Body of pancreas (tissue), 4 donors: ENCODE data around the gene EFCAB14. TPM values are rescaled to one million over a fixed set of nuclear protein-coding genes. Genes with fewer than 3 reads are reported as not detected.

Experiments used
- ATAC-seq: fragments of 150-250 bp; one replicate; pipeline ENCODE4 v1.9.1; 2016
- DNase-seq, 4 donors: peaks; one replicate each; pipeline ENCODE4 v3.0.0-alpha.2; 2019
- H3K27ac ChIP-seq, 4 donors: fragments of 200-600 bp; sonication (generic); 1 replicate in 3 of 4; 2 replicates in 1 of 4; pipeline versions ENCODE4 v1.5.1 to v1.6.1; 2016 to 2019; ENCODE audit warnings: mild to moderate bottlenecking in 1 of 4, mixed read lengths in 1 of 4, moderate library complexity in 1 of 4
- H3K27me3 ChIP-seq, 2 donors: fragments of 200-600 bp; sonication (generic); one replicate each; pipeline ENCODE4 v1.6.0; 2016; ENCODE audit warnings: mild to moderate bottlenecking in 1 of 2
- H3K36me3 ChIP-seq, 2 donors: fragments of 200-600 bp; sonication (generic); replicated peaks in 1 of 2; 2 replicates each; pipeline ENCODE4 v1.5.1; 2016; ENCODE audit warnings: low read depth in 2 of 2; ENCODE audit not compliant: insufficient read depth in 1 of 2
- H3K4me1 ChIP-seq: fragments of 200-600 bp; sonication (generic); one replicate; pipeline ENCODE4 v1.6.0; 2016
- H3K4me3 ChIP-seq, 2 donors: fragments of 200-600 bp; sonication (generic); 1 replicate in 1 of 2; 2 replicates in 1 of 2; pipeline ENCODE4 v1.5.1; 2016 to 2019
- H3K9me3 ChIP-seq, 3 donors: fragments of 200-600 bp; sonication (generic); 1 replicate in 2 of 3; 2 replicates in 1 of 3; pipeline ENCODE4 v1.5.1; 2016
- POLR2A ChIP-seq, 3 donors: fragments of 450-650 bp; IDR thresholded peaks; one replicate each; pipeline ENCODE4 v1.6.1; 2016; ENCODE audit warnings: antibody characterized with exemption in 3 of 3, mild to moderate bottlenecking in 2 of 3
- WGBS, 2 donors: methylation state at CpG; one replicate each; pipeline ENCODE4 v1.1.5; 2017; 5-methylcytosine and 5-hydroxymethylcytosine counted together
- intact Hi-C: fragments of 100-400 bp; cut with DNase I; formaldehyde crosslinking; loops from one replicate; pipeline ENCODE4 v1.15.1; 2023
- total RNA-seq, 2 donors: library from RNA; depleted of rRNA; stranded (reverse); fragments of >200 nt; gene quantifications; one replicate each; pipeline ENCODE4 v1.1.0, GENCODE V29; 2016
- TF ChIP-seq, protein P1 (sequence below), 7 experiments: fragments of 450-650 bp in 4 of 7; fragments of 200-600 bp in 3 of 7; sonication (generic) in 3 of 7; IDR thresholded peaks; one replicate each; pipeline ENCODE4 v1.5.1; 2016 to 2019; ENCODE audit warnings: antibody characterized with exemption in 7 of 7

EFCAB14 gene
- total RNA-seq, 2 donors from 2014 or later = 36.9 to 40.7 TPM

DNA sequence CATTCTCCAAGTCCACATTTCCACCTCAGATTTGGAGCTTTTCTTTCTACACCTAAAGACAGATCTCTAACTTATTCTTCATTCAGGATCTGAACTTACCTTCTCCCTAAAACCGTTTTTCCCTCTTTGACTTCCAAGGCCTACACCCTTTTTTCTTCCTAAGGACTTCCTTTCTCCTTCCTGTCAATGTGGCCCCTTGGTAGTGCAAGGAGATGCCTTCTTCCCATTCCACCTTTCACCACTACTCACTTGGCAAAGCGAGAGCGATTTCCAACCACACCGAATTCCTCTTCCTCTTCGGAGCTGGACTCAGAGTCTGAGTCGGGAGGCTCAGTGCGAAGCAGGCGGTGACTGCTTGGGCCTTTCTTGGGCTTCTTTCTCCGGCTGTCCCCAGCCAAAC, 1.3 kb downstream of the EFCAB14 start:
- Histone ChIP-seq H3K36me3 (no peaks in the 10 kb centered on the region), H3K4me3 (peak overlapping the region in 1 of 2 donors; percentile 77), H3K27ac (peak overlapping the region in 3 of 4 donors; percentile 16 to 87 (median 75)), H3K27me3 (no peaks in the 10 kb centered on the region), H3K4me1 (peaks cover 53% of the 10 kb centered on the region), H3K9me3 (no peaks in the 10 kb centered on the region)
- 38 to 42% methylated on average over 9 of the region's 9 CpGs for WGBS, 2 donors
- TF ChIP-seq, protein P1, sequence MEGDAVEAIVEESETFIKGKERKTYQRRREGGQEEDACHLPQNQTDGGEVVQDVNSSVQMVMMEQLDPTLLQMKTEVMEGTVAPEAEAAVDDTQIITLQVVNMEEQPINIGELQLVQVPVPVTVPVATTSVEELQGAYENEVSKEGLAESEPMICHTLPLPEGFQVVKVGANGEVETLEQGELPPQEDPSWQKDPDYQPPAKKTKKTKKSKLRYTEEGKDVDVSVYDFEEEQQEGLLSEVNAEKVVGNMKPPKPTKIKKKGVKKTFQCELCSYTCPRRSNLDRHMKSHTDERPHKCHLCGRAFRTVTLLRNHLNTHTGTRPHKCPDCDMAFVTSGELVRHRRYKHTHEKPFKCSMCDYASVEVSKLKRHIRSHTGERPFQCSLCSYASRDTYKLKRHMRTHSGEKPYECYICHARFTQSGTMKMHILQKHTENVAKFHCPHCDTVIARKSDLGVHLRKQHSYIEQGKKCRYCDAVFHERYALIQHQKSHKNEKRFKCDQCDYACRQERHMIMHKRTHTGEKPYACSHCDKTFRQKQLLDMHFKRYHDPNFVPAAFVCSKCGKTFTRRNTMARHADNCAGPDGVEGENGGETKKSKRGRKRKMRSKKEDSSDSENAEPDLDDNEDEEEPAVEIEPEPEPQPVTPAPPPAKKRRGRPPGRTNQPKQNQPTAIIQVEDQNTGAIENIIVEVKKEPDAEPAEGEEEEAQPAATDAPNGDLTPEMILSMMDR (IDR thresholded peaks at IDR 0.05) = no peak
- DNase-seq (no peak), ATAC-seq (no peak)
- intact Hi-C loops = no loop called here

DNA sequence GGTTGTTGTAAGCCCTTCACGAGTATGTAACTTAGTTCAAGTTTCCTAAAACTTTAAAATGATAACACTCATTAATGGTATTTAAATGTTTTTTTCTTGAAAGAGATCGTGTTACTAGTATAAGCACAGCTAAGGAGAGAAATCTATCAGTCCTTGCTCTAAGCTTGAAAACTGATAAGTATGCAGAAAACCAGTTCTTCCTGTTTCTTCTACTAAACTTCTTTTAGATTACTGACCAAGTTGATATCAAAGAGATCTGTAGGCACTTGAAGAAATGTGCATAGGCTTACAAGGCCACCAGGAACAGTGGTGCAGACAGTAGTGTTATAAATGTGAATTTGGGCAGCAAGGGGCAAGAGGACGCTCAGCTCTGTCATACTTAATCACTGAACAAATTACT, 3.9 kb downstream of the EFCAB14 start:
- WGBS, 2 donors = 20 to 36% methylated on average over 3 of the region's 3 CpGs
- peak overlapping the region in 3 of 4 donors; percentile 10 to 33 (median 20) for H3K27ac ChIP-seq
- H3K4me3 ChIP-seq = no peak overlapping the region

DNA sequence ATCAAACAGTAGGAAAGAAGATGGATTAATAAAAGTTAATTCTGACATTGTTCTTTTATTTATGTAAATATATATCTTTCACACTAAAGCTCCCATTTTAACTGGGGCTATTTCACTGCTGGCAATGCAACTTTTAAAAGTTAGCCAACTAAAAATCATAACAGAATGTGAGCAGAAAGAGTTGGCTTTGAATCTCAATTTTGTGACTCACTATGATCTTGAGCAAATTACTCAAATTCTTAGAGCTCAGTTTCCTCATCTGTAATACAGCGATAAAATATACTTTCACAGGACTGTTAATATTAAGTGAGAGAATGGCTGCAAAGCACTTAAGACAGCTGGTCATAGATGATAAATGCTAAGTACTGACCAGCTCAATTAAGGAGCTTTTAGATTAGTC, 10.8 kb downstream of the EFCAB14 start:
- peaks cover 7% of the 10 kb centered on the region for H3K4me1 ChIP-seq
- ATAC-seq (no peak), DNase-seq (no peak)
- peaks cover 6 to 19% of the 10 kb centered on the region in 2 donors for H3K36me3 ChIP-seq
- H3K27me3 ChIP-seq = no peaks in the 10 kb centered on the region
- no peak overlapping the region for H3K27ac ChIP-seq
- intact Hi-C loops = no loop called here
- 96 to 100% methylated on average over 1 of the region's 1 CpG for WGBS, 2 donors
- H3K9me3 ChIP-seq = no peaks in the 10 kb centered on the region
- TF ChIP-seq POLR2A (IDR thresholded peaks at IDR 0.05) = no peak
- TF ChIP-seq, protein P1 (IDR thresholded peaks at IDR 0.05) = no peak
- no peak overlapping the region for H3K4me3 ChIP-seq

More for the DNA sequence above, 3.9 kb downstream of the EFCAB14 start:
- H3K27me3 ChIP-seq = no peaks in the 10 kb centered on the region
- no peaks in the 10 kb centered on the region for H3K9me3 ChIP-seq
- no peak for DNase-seq
- intact Hi-C loops = no loop called here
- H3K36me3 ChIP-seq = no peaks in the 10 kb centered on the region
- peaks cover 52% of the 10 kb centered on the region for H3K4me1 ChIP-seq
- TF ChIP-seq, protein P1 (IDR thresholded peaks at IDR 0.05) = no peak
- TF ChIP-seq POLR2A (IDR thresholded peaks at IDR 0.05) = no peak
- ATAC-seq = no peak

DNA sequence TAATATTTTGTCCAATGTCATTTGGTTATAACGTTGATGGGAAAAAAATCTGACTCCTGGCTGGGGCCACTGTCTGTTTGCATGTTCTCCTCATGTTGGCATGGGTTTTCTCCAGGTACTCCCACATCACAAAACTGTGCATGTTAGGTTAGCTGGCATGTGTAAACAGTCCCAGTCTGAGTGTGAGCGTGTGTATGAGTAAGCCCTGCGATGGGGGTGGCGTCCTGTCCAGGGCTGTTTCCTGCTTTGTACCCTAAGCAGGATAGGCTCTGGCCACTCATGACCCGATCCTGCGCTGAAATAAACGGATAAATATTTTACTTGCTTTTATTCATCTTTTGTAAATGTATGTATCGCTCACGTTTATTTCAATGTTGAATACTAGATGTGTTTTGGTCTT, 13.5 kb downstream of the EFCAB14 start:
- no peak for TF ChIP-seq POLR2A (IDR thresholded peaks at IDR 0.05)
- TF ChIP-seq, protein P1 (IDR thresholded peaks at IDR 0.05) = no peak
- WGBS, 2 donors = 81 to 83% methylated on average over 9 of the region's 9 CpGs
- intact Hi-C loops = no loop called here
- Histone ChIP-seq H3K4me1 (peaks cover 7% of the 10 kb centered on the region), H3K4me3 (no peak overlapping the region), H3K27me3 (no peaks in the 10 kb centered on the region), H3K36me3 (peaks cover 6 to 19% of the 10 kb centered on the region in 2 donors), H3K9me3 (no peaks in the 10 kb centered on the region), H3K27ac (no peak overlapping the region)
- DNase-seq (peak in 1 of 4 donors; percentile 42), ATAC-seq (no peak)

DNA sequence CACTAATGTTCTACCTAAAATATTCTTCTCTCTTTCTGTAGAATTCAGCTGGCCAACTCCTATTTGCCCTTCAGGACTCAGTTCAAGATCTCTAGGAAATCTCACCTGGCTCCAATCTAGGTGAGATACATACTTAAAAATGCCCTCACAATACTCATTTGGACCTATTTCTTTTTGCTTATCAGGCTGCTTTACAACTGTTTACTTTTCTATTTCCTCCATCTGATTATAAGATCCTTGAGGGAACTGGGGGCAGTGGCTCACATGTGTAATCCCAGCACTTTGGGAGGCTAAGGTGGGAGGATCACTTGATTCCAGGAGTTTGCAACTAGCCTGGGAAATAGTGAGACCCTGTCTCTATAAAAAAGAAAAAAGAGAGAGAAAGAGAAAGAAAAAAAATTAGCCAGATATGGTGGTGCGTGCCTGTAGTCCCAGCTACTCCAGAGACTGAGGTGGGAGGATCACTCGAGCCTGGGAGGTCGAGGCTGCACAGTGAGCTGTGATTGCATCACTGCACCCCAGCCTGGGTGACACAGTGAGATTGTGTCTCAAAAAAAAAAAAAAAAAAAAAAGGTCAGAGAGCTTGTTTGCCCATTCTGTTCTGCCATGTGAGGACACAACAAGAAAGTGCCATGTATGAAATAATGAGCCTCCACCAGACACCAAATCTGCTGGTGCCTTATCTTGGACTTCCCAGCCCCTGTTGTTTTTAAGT, 14.8 kb downstream of the EFCAB14 start:
- no peak for ATAC-seq
- peaks cover 6 to 16% of the 10 kb centered on the region in 2 donors for H3K36me3 ChIP-seq
- 67 to 70% methylated on average over 3 of the region's 3 CpGs for WGBS, 2 donors

More for the DNA sequence above, 14.8 kb downstream of the EFCAB14 start:
- Histone ChIP-seq H3K27ac (no peak overlapping the region), H3K9me3 (no peaks in the 10 kb centered on the region), H3K27me3 (no peaks in the 10 kb centered on the region), H3K4me3 (no peak overlapping the region), H3K4me1 (peaks cover 7% of the 10 kb centered on the region)
- intact Hi-C loops = no loop called here
- no peak for DNase-seq
- TF ChIP-seq, protein P1 (IDR thresholded peaks at IDR 0.05) = no peak
- TF ChIP-seq POLR2A (IDR thresholded peaks at IDR 0.05) = no peak
